ENCODE results near the gene VPS39. TPM values are rescaled to one million over a fixed set of nuclear protein-coding genes. Genes with fewer than 3 reads are reported as not detected.

The VPS39 gene
- total and polyA plus RNA-seq, 2 experiments from 2014 or later, result 28.8 to 43.9 TPM

DNA sequence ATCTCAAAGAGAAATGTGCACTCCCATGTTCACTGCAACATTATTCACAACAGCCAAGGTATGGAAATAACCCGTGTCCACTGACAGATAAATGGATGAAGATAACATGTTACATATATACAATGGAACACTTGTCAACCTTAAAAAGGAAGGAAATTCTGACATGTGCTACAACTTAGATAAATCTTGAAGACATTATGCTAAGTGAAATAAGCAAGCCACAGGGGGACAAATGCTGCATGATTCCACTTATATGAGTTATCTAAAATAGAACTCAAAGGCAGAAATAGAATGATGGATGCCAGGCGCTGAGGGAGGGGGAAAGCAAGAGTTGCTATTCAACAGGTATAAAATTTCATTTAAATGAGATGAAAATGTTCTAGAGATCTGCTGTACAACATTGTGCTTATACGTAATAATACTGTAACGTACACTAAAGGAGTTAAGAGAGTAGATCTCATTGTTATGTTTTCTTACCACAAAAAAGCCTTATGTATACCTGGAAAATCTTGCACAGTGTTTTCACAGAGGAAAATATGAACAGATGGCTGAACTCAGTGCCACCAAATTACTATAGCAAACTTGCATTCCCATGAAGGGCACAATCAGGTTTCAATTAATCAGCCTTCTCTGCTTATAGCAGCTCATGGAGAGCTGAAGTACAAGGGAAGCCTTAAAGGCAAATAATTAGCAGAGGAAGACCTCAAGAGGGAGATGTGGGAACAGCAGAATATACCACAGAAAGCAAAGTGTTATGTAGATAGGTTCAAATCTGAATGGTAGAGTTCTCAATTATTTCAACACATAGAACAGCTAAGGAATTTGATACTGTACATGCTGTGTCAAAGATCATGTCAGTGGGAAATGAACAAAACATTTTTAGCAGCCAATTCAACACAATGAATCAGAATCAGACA, 8.1 kb upstream of the VPS39 start:
- DNase-seq (ENCODE audit: low spot score), result no peak
- TF ChIP-seq CTCF (IDR thresholded peaks at IDR 0.05; ENCODE audit: poor library complexity) (no peak), EZH2phosphoT487 (IDR thresholded peaks at IDR 0.05; ENCODE audit: low read depth, severe bottlenecking, unreplicated experiment) (no peak), EZH2 (IDR thresholded peaks at IDR 0.05; ENCODE audit: borderline replicate concordance) (no peak)
- Histone ChIP-seq H3K27ac (no peak overlapping the region), H3K4me1 (ENCODE audit: insufficient read depth) (no peaks in the 10 kb centered on the region), H3K9me2 (replicated peaks; ENCODE audit: insufficient read depth) (no peaks in the 10 kb centered on the region), H2AFZ (no peak overlapping the region), H3K4me3 (no peak overlapping the region), H3K9me3 (ENCODE audit: low read depth) (no peaks in the 10 kb centered on the region), H3K4me2 (no peak overlapping the region), H3K79me2 (no peaks in the 10 kb centered on the region), H4K20me1 (ENCODE audit: insufficient read depth, poor library complexity, severe bottlenecking) (no peaks in the 10 kb centered on the region), H3K27me3 (no peaks in the 10 kb centered on the region), H3K36me3 (replicated peaks; ENCODE audit: insufficient read depth, low read depth) (peaks cover 11% of the 10 kb centered on the region)
- WGBS (ENCODE audit: low lambda C conversion rate, missing lambda C conversion rate), result 97% methylated on average over 4 of the region's 4 CpGs

- Histone ChIP-seq H4K20me1 (ENCODE audit: insufficient read depth, poor library complexity, severe bottlenecking) (no peaks in the 10 kb centered on the region), H3K27me3 (no peaks in the 10 kb centered on the region), H3K27ac (no peak overlapping the region), H3K4me3 (no peak overlapping the region), H3K4me1 (ENCODE audit: insufficient read depth) (no peaks in the 10 kb centered on the region), H3K79me2 (no peaks in the 10 kb centered on the region), H3K4me2 (no peak overlapping the region), H2AFZ (no peak overlapping the region), H3K9me3 (ENCODE audit: low read depth) (no peaks in the 10 kb centered on the region), H3K9me2 (replicated peaks; ENCODE audit: insufficient read depth) (no peaks in the 10 kb centered on the region), H3K36me3 (replicated peaks; ENCODE audit: insufficient read depth, low read depth) (peaks cover 11% of the 10 kb centered on the region)
- TF ChIP-seq EZH2 (IDR thresholded peaks at IDR 0.05; ENCODE audit: borderline replicate concordance), result no peak
- TF ChIP-seq CTCF (IDR thresholded peaks at IDR 0.05; ENCODE audit: poor library complexity), result no peak
- no peak for TF ChIP-seq EZH2phosphoT487 (IDR thresholded peaks at IDR 0.05; ENCODE audit: low read depth, severe bottlenecking, unreplicated experiment)
- DNase-seq (ENCODE audit: low spot score), result no peak
- WGBS (ENCODE audit: low lambda C conversion rate, missing lambda C conversion rate), result 91% methylated on average over 1 of the region's 1 CpG
These were observed 6.5 kb upstream of the VPS39 start for GRCh38 chr15:42214600-42214999.

DNA sequence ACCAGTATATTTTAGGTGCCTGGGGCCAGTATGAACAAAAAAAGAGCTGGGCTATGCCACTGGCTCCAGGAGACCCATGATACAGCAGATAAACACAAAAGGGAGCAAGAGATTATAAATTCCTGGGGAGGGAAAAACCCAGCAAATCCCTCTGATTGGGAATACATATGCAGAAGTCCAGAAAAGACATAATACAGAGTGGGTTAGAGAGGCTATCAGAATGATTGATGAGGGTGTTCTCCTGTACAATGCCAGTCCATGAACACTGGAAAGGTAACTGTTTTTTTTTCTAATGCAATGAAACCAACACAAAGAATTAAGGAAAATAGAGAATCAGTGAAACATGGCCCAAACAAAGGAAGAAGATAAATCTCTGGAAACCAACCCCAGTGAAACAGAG, 5.4 kb upstream of the VPS39 start:
- Histone ChIP-seq H2AFZ (no peak overlapping the region), H3K4me3 (no peak overlapping the region), H3K79me2 (no peaks in the 10 kb centered on the region), H3K4me1 (ENCODE audit: insufficient read depth) (peaks cover 2% of the 10 kb centered on the region), H3K36me3 (replicated peaks; ENCODE audit: insufficient read depth, low read depth) (peaks cover 11% of the 10 kb centered on the region), H3K27me3 (no peaks in the 10 kb centered on the region), H3K9me2 (replicated peaks; ENCODE audit: insufficient read depth) (no peaks in the 10 kb centered on the region), H3K4me2 (no peak overlapping the region), H3K9me3 (ENCODE audit: low read depth) (no peaks in the 10 kb centered on the region), H3K27ac (no peak overlapping the region), H4K20me1 (ENCODE audit: insufficient read depth, poor library complexity, severe bottlenecking) (no peaks in the 10 kb centered on the region)
- no peak for TF ChIP-seq CTCF (IDR thresholded peaks at IDR 0.05; ENCODE audit: poor library complexity)
- no peak for DNase-seq (ENCODE audit: low spot score)

Data from hepatocyte (in vitro differentiated cells).